HG03039 (cell line): Measurements from ENCODE around the gene POLR2E.
A peak's percentile ranks its signal among the peaks of the same experiment; 100 is the strongest.

Source experiments
- ATAC-seq: cut with Tn5 transposase; IDR thresholded peaks from one replicate; pipeline ENCODE4 v1.9.1; 2021; ENCODE audit warnings: mild to moderate bottlenecking, moderate library complexity; ENCODE audit not compliant: unreplicated experiment

POLR2E gene

DNA sequence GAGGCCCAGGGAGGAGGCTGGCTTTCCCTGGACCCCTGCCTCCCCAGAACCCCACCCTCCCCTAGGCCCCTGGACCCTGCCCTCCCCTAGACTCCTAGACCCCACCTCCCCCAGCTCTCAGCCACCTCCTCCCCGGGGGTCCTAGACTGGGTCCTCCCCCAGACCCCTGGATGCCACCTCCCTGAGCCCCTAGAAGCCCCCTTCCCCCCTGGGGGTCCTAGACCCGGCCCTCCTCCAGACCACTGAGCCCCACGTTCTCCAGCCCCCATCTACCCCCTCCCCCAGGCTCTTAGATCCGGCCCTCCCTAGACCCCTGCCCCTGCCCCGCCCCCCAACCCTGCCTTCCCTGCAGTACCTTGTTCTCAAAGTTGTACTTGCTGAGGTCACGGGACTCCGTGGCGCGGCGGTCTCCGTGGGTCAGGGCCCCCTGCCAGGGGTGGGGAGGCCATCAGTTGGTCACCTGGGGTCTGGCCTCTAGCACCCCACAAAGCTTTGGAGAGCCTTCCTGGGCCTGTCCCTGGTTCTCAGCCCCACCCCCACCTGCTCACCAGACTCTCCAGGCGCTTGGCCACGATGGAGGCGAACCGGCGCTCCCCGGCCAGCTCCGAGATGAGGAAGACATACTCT lies 16.6 kb upstream of the POLR2E start:
- no peak for ATAC-seq

GRCh38 chr19:1110809-1111640 lies 15.8 kb upstream of the POLR2E start:
- ATAC-seq: no peak

DNA sequence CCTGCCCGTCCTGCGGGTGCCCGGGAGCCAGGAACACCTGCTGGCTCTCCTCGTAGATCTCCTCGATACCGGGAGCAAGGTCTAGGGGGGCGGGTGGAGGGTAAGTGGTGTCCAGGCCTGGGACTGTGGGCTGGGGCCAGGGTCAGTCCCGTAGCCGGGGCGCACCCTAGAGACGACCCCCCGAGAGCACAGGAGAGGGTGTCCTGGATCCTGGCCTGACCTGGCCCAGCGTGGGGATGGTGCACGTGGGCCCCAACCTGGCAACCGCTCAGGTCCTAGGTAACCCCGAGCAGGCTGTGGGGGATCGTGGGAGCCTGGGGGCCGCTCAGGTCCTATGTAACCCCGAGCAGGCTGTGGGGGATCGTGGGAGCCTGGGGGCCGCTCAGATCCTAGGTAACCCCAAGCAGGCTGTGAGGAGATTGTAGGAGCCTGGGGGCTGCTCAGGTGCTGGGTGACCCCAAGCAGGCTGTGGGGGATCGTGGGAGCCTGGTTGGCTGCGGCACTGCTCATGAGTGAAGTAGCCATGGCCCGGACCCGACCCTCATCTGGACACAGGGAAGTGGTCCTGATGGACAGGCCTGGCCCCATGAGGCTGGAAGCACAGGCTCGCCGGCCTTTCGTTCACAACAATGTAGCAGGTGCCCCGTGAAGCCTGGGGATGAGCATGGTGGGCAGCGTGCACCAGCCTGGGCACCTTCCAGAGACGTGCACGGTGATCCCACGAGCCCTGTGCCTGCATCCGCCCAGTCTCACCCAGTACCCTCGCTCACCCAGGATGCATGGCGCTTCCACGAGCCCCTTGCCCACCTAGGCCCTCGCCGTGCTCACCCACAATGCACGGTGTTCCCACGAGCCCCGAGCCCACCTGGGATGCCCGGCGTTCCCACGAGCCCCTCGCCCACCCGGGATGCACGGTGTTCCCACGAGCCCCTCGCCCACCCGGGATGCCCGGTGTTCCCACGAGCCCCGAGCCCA lies 14.8 kb upstream of the POLR2E start:
- no peak for ATAC-seq

- ATAC-seq: no peak
These were observed 13.9 kb upstream of the POLR2E start for GRCh38 chr19:1109032-1109551.

GRCh38 chr19:1108291-1109031 lies 13.3 kb upstream of the POLR2E start:
- ATAC-seq: no peak

GRCh38 chr19:1107661-1108261 lies 12.6 kb upstream of the POLR2E start:
- ATAC-seq: no peak

DNA sequence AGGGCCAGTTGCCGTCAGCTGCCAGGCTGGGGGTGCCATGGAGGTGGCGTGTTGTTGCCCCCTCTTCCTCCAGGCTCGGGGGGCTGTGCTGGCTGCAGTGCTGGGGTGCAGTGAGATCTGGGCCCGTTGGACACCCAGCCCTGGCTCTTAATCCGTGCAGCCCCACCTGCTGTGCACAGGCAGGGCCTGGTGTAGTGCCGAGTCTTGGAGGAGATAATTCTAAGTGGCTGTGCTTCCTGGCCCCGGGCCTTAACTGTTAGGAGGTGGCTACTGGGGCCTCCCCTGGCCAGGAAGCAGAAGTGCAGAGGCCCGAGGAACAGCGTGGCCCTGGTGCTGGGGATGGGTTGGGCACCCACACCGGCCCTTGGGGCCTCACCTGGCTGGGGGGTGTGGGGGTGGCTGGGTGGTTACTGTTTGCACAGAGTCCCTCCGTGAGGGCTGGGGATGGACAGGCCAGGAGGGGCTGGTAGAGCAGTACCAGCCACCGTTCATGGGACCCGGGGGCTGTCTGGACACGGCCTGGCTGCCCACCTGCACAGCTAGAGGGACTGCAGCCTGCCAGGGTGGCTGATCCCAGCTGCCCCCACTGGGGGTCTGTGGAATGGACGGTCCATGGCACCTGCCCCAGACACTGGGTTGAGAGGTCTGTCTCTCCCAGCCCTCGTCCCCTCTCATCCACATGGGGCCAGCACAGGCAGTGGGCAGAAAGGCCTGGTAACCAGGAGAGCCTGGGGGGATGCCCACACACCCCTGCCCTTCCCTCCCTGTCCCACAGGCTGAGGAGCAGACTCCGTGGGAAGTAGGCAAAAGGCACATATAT lies 11.9 kb upstream of the POLR2E start:
- no peak for ATAC-seq

DNA sequence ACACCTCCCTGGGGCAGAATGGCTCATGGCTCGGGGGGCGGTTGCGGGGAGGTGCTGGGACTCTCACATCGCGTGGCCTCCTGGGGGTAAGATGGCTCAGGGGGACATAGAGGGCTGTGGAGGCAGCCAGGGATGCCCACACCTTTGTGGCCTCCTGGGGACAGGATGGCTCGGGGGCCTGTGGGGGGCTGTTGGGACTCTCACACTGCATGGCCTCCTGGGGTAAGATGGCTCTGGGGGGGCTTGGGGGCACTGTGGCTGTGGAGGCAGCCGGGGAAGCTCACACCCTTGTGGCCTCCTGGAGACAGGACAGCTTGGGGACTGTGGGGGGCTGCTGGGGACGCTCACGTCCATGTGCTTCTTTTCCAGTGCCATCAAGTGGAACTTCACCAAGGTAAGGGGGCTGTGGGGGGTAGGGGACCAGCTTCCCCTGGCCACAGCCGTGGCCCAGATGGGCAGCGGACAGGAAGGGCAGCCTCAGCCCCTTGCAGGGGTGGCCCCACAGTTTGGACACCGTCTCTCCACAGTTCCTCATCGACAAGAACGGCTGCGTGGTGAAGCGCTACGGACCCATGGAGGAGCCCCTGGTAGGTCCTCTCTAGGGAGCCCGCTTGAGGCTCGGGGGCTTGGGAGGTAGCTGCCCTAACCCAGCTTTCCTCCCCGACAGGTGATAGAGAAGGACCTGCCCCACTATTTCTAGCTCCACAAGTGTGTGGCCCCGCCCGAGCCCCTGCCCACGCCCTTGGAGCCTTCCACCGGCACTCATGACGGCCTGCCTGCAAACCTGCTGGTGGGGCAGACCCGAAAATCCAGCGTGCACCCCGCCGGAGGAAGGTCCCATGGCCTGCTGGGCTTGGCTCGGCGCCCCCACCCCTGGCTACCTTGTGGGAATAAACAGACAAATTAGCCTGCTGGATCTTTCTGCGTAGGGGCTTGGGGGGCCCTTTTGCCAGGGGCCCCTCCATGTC lies 11.0 kb upstream of the POLR2E start:
- no peak for ATAC-seq

GRCh38 chr19:1105008-1105872 lies 10.1 kb upstream of the POLR2E start:
- peak; percentile 0 for ATAC-seq

DNA sequence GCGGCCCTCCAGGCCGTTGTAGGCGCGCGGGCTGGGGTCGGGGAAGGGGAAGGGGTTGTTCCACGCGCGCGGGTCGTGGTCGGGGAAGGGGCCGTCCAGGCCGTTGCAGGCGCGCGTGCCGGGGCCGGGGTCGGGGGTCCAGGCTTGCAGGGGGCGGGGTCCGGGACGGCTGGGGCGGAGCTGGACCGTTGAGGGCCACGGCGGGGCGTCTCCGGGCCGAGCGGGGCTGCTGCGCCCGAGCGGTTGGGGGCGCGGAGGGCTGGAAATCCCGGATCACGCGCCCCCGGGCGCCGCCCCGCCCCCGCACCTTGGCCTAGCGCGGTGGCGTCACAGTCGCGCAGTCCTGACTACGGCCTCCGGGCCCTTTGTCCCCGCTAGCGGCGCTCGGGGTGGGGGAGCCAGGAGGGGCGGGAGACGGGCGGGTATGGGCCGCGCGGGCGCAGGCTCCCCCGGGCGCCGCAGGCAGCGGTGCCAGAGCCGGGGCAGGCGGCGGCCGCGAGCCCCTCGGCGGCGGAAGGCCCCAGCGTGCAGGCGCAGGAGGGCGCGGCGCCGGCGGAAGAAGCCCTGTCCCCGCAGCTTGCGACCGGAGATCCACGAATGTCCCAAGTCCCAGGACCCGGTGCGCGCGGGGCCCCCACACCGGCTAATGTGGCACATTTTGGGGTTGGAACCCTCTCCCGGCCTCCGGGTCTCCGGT lies 9.3 kb upstream of the POLR2E start:
- ATAC-seq: peak; percentile 32

GRCh38 chr19:1103708-1104310 lies 8.6 kb upstream of the POLR2E start, which contains the start of gene GPX4:
GPX4 (plus strand) TSS chr19:1103994; CDS start chr19:1104044, 50 bp downstream.
- ATAC-seq: peak; percentile 63

DNA sequence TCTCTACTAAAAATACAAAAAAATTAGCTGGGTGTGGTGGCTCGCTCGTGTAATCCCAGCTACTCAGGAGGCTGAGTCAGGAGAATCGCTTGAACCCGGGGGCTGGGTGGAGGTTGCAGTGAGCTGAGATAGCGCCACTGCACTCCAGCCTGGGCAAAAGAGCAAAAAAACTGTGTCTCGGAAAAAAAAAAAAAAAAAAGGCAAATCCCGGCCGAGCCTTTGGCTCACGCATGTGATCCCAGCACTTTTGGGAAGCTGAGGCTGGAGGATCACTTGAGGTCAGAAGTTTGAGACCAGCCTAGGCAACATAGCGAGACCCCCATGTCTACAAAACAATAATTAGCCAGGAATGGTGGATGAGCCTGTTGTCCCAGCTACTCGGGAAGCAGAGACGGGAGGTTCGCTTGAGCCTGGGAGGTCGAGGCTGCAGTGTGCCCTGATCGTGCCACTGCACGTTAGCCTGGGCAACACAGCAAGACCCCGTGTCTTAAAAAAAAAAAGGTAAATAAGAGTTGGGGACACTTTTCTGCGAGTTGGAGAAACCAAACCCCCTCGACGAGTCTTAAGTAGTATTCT lies 8.0 kb upstream of the POLR2E start:
- no peak for ATAC-seq

DNA sequence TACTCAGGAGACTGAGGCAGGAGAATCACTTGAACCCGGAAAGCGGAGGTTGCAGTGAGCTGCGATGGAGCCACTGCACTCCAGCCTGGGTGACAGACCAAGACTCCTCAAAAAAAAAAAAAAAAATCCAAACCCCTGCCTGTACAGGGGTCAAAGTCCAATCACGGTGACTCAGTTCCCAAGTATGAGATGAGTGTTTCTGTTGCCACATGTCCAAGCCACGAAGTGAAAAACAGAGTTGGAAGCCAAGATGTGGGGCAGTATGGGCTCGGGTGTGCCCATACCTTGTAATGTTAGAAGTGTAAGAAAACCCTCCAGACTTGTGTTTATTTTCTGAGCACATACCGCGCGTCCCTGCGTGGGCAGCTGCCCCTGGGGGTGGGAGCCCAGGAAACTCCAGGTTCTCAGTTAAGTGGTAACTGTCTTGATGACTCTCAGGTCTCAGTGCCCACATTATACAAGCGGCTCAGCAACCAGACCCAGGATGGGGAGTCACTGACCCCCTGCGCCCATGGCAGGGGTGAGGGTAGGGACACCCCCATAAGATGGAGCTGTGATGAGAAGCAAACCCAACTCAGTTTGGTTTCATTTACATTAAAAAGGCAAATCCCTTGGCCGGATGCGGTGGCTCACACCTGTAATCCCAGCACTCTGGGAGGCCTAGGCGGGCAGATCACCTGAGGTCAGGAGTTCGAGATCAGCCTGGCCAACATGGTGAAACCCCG lies 7.4 kb upstream of the POLR2E start:
- ATAC-seq: no peak

- ATAC-seq: no peak
These were observed 6.1 kb upstream of the POLR2E start for GRCh38 chr19:1101337-1101698.
